Fibroblast of the aortic adventitia (primary cell): ENCODE data around the gene SLC5A5. TPM values are rescaled to one million over a fixed set of nuclear protein-coding genes. Genes with fewer than 3 reads are reported as not detected.

Experiments used
- DNase-seq: peaks from one replicate; pipeline ENCODE4 v3.0.0-alpha.2; 2010; ENCODE audit warnings: low read depth
- H3K4me3 ChIP-seq: 2 replicates; pipeline ENCODE4 v1.5.1; 2011; ENCODE audit warnings: low read depth, mild to moderate bottlenecking, control low read depth, low read length, moderate library complexity
- total RNA-seq: library from RNA; depleted of rRNA; stranded (reverse); fragments of >200 nt; gene quantifications from 2 replicates; pipeline ENCODE4 v1.2.3, GENCODE V29; 2012; ENCODE audit warnings: low replicate concordance
- TF ChIP-seq, protein P1 (sequence below): IDR thresholded peaks from 2 replicates; pipeline ENCODE4 v1.5.1; 2011; ENCODE audit warnings: mild to moderate bottlenecking, low read length, control low read depth, inconsistent platforms; ENCODE audit not compliant: insufficient read depth

The SLC5A5 gene
- total RNA-seq, 1 donor = not detected

DNA sequence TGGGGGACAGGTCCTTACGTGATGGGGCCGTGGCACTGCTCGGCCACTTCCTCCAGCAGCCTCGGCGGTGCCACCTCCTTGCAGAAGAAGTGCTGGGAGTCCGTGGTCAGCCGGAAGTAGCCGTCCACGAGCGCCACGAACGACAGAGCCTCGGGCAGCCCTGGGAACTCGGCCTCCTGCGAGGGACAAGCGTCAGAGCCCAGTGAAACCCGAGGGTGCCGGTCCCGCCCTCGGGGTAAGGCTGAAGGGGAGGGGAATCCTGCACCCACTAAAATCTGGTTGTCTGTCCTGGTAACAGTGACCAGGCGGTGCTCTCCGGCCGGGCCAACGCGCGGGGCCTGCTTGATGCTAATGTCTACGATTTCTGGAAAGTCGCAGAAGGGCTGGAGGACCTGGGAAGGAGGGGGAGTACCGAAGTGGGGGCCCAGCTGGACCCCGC is 30.4 kb upstream of the SLC5A5 start:
- no peak overlapping the region for H3K4me3 ChIP-seq
- DNase-seq = no peak
- TF ChIP-seq, protein P1, sequence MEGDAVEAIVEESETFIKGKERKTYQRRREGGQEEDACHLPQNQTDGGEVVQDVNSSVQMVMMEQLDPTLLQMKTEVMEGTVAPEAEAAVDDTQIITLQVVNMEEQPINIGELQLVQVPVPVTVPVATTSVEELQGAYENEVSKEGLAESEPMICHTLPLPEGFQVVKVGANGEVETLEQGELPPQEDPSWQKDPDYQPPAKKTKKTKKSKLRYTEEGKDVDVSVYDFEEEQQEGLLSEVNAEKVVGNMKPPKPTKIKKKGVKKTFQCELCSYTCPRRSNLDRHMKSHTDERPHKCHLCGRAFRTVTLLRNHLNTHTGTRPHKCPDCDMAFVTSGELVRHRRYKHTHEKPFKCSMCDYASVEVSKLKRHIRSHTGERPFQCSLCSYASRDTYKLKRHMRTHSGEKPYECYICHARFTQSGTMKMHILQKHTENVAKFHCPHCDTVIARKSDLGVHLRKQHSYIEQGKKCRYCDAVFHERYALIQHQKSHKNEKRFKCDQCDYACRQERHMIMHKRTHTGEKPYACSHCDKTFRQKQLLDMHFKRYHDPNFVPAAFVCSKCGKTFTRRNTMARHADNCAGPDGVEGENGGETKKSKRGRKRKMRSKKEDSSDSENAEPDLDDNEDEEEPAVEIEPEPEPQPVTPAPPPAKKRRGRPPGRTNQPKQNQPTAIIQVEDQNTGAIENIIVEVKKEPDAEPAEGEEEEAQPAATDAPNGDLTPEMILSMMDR = no peak

GRCh38 chr19:17841810-17842662 is 29.7 kb upstream of the SLC5A5 start:
- peak overlapping the region; percentile 50 for H3K4me3 ChIP-seq
- DNase-seq = peak; percentile 78
- TF ChIP-seq, protein P1 = no peak

DNA sequence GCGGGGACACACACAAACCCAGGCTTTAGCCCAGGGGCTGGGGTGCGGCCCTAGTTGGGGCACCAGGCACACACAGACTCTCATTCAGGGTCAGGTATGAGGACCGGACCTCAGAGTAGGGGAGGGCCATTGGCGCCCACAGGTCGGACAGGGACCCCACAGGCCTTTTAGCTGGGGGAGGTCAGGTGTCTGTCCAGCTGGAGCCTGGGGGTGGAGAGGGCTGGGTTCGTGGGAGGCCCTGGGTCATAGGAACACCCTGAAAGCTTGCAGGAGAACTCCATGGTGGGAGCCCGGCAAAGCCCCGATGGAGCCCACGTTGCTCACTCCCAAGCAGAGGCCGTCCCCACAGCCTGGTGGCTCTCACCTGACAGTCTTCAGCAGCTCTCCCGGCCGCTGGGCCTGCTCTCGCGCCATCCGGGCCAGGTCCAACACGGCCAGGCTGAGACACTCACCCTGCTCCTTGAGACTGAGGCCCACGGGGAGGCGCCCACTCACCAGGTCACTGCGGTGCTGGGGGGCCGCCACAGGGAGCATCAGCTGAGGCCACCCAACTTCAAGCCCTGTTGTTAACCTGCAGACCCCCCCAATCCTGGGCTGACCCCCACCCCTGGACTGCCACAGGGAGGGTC is 29.0 kb upstream of the SLC5A5 start:
- TF ChIP-seq, protein P1 = no peak
- no peak for DNase-seq
- H3K4me3 ChIP-seq = peak overlapping the region; percentile 50

DNA sequence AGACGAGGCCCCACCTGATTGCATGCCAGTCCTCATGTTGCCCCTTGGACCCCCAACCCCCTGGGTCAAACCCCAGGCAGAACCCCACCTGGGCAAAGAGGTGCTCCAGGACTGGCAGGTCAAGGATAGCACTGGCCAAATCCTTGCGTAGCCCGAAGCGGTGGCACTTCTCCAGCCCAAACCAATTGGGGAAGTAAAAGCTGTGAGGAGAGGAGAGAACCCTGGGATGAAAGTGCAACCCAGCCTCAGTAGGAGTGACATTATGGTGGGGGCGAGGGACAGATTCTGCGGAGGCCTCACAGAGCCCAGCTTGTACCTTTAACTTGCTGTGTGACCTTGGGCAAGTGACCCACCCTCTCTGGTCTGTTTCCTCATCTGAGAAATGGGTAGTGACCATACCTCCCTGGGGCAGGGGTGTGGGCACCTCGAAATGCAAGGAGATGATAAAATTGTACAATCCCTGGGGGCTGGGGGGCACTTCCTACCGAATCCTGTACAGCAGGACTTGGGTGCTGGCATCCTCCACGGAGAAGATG is 28.4 kb upstream of the SLC5A5 start:
- no peak overlapping the region for H3K4me3 ChIP-seq
- DNase-seq = no peak
- TF ChIP-seq, protein P1 = no peak

- no peak overlapping the region for H3K4me3 ChIP-seq
- DNase-seq = no peak
- TF ChIP-seq, protein P1 = no peak
These were observed 27.7 kb upstream of the SLC5A5 start for GRCh38 chr19:17843908-17844490.

- DNase-seq = no peak
- TF ChIP-seq, protein P1 = no peak
These were observed 25.6 kb upstream of the SLC5A5 start for GRCh38 chr19:17846146-17846545.

More at GRCh38 chr19:17846146-17846545, 25.6 kb upstream of the SLC5A5 start:
- no peak overlapping the region for H3K4me3 ChIP-seq
